ENCODE measurements around the gene GDA.
"Not testable (repeated sequence)": the region's sequence is repeated elsewhere in the genome, so short reads cannot be mapped to it uniquely, and the experiment has no call there.

Gene GDA

DNA sequence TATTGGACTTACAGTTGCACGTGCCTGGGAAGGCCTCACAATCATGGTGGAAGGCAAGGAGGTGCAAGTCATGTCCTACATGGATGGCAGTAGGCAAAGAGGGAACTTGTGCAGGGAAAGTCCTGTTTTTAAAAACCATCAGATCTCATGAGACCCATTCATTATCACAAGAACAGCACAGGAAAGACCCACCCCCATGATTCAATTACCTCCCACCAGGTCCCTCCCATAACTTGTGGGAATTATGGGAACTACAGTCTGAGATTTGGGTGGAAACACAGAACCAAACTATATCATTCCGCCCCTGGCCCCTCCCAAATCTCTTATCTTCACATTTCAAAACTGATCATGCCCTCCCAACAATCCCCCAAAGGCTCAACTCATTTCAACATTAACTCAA is 140.2 kb downstream of the GDA start:
- in situ Hi-C loops (cut with HindIII; ENCODE audit: low sequenced_read_pairs): no loop called here
- no peak overlapping the region for H3K4me3 ChIP-seq (ENCODE audit: low read depth, low read length)
- TF ChIP-seq, protein P1, sequence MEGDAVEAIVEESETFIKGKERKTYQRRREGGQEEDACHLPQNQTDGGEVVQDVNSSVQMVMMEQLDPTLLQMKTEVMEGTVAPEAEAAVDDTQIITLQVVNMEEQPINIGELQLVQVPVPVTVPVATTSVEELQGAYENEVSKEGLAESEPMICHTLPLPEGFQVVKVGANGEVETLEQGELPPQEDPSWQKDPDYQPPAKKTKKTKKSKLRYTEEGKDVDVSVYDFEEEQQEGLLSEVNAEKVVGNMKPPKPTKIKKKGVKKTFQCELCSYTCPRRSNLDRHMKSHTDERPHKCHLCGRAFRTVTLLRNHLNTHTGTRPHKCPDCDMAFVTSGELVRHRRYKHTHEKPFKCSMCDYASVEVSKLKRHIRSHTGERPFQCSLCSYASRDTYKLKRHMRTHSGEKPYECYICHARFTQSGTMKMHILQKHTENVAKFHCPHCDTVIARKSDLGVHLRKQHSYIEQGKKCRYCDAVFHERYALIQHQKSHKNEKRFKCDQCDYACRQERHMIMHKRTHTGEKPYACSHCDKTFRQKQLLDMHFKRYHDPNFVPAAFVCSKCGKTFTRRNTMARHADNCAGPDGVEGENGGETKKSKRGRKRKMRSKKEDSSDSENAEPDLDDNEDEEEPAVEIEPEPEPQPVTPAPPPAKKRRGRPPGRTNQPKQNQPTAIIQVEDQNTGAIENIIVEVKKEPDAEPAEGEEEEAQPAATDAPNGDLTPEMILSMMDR (IDR thresholded peaks at IDR 0.05; ENCODE audit: low read depth, low read length, missing control alignments): no peak

GRCh38 chr9:72290311-72290710 is 141.1 kb downstream of the GDA start:
- DNase-seq (ENCODE audit: low read depth): no peak
- in situ Hi-C loops (cut with HindIII; ENCODE audit: low sequenced_read_pairs): no loop called here
- no peak overlapping the region for H3K4me3 ChIP-seq (ENCODE audit: low read depth, low read length)
- TF ChIP-seq, protein P1 (IDR thresholded peaks at IDR 0.05; ENCODE audit: low read depth, low read length, missing control alignments): no peak

More for the DNA sequence above, 140.2 kb downstream of the GDA start:
- DNase-seq (ENCODE audit: low read depth): no peak

DNA sequence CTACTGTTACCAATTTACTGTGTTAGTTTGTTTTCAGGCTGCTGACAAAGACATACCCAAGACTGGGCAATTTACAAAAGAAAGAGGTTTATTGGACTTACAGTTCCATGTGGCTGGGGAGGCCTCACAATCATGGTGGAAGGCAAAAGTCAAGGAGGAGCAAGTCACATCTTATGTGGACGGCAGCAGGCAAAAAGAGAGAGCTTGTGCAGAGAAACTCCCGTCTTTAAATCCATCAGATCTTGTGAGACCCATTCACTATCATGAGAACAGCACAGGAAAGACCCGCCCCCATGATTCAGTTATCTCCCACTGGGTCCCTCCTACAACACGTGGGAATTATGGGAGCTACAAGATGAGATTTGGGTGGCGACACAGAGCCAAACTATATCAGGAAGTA is 142.3 kb downstream of the GDA start:
- H3K4me3 ChIP-seq (ENCODE audit: low read depth, low read length); in situ Hi-C loops (cut with HindIII; ENCODE audit: low sequenced_read_pairs); DNase-seq (ENCODE audit: low read depth): not testable (repeated sequence)

GRCh38 chr9:72292256-72292682 is 143.0 kb downstream of the GDA start:
- TF ChIP-seq, protein P1 (IDR thresholded peaks at IDR 0.05; ENCODE audit: low read depth, low read length, missing control alignments): peak; percentile 13
- DNase-seq (ENCODE audit: low read depth): peak; percentile 27
- H3K4me3 ChIP-seq (ENCODE audit: low read depth, low read length): no peak overlapping the region
- in situ Hi-C loops (cut with HindIII; ENCODE audit: low sequenced_read_pairs): no loop called here

DNA sequence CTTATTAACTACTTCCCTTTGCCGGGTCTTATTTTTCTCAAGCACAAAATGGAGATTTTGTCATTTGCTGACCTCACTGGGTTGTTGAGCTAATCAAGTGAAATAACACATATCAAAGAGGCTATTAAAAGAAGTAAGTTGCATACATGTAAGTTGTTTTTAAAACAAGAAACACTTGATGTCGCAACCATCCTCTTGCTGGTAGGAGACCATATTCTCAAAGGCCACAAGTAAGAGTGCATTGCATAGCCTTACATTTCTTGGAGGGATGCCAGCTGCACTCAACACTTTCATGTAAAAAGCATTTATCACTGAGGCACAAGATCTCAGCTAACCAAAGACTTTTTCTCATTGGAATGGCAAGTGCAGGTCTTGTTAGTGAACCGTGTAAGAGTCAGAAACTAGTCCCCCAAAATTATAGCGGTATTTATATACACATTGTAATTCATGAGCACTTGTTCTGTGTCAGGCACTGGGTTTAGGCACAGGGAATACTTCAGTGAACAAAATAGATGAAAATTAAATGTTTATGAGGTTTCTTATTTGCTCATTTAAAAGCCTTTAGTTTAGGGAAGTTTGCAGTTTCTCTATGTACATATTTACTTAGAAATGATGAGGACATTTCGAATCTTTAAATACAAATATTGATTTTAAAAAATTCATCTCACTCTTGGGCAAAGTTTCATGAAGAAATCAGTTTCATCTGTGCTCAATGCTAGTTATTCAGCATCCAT is 143.8 kb downstream of the GDA start:
- in situ Hi-C loops (cut with HindIII; ENCODE audit: low sequenced_read_pairs): no loop called here
- peak; percentile 33 for DNase-seq (ENCODE audit: low read depth)
- no peak overlapping the region for H3K4me3 ChIP-seq (ENCODE audit: low read depth, low read length)
- TF ChIP-seq, protein P1 (IDR thresholded peaks at IDR 0.05; ENCODE audit: low read depth, low read length, missing control alignments): no peak

- no peak for DNase-seq (ENCODE audit: low read depth)
- in situ Hi-C loops (cut with HindIII; ENCODE audit: low sequenced_read_pairs): no loop called here
- no peak overlapping the region for H3K4me3 ChIP-seq (ENCODE audit: low read depth, low read length)
- TF ChIP-seq, protein P1 (IDR thresholded peaks at IDR 0.05; ENCODE audit: low read depth, low read length, missing control alignments): no peak
These were observed 145.7 kb downstream of the GDA start for GRCh38 chr9:72294936-72295335.

GRCh38 chr9:72297516-72297915 is 148.3 kb downstream of the GDA start:
- in situ Hi-C loops (cut with HindIII; ENCODE audit: low sequenced_read_pairs): no loop called here
- DNase-seq (ENCODE audit: low read depth): no peak
- TF ChIP-seq, protein P1 (IDR thresholded peaks at IDR 0.05; ENCODE audit: low read depth, low read length, missing control alignments): no peak
- H3K4me3 ChIP-seq (ENCODE audit: low read depth, low read length): no peak overlapping the region

Measured in astrocyte of the cerebellum (primary cell).